Ishikawa (cell line): Measurements from ENCODE around the gene SMARCA4.

ENCODE experiments used
- CEBPB ChIP-seq: IDR thresholded peaks from 2 replicates; pipeline ENCODE4 v1.6.1; 2012
- CREB1 ChIP-seq: IDR thresholded peaks from 2 replicates; pipeline ENCODE4 v1.6.1; 2012; ENCODE audit warnings: low read depth
- EGR1 ChIP-seq: IDR thresholded peaks from 2 replicates; pipeline ENCODE4 v1.6.1; 2012
- EP300 ChIP-seq: IDR thresholded peaks from 2 replicates; pipeline ENCODE4 v1.6.1; 2012; ENCODE audit warnings: borderline replicate concordance
- FOXM1 ChIP-seq: IDR thresholded peaks from 2 replicates; pipeline ENCODE4 v1.6.1; 2012; ENCODE audit warnings: low read depth, borderline replicate concordance
- NFIC ChIP-seq: IDR thresholded peaks from 2 replicates; pipeline ENCODE4 v1.6.1; 2012
- RAD21 ChIP-seq: IDR thresholded peaks from 2 replicates; pipeline ENCODE4 v1.6.1; 2012; ENCODE audit warnings: low read depth
- TAF1 ChIP-seq: IDR thresholded peaks from 2 replicates; pipeline ENCODE4 v1.6.1; 2012; ENCODE audit warnings: low read depth, mild to moderate bottlenecking
- TCF12 ChIP-seq: IDR thresholded peaks from 2 replicates; pipeline ENCODE4 v1.6.1; 2012; ENCODE audit warnings: low read depth
- TEAD4 ChIP-seq: IDR thresholded peaks from 2 replicates; pipeline ENCODE4 v1.6.1; 2012
- YY1 ChIP-seq: IDR thresholded peaks from 2 replicates; pipeline ENCODE4 v1.6.1; 2012; ENCODE audit warnings: low read depth
- ZBTB7A ChIP-seq: IDR thresholded peaks from 2 replicates; pipeline ENCODE4 v1.6.1; 2012; ENCODE audit warnings: low read depth
- TF ChIP-seq, protein P1 (sequence below): IDR thresholded peaks from 2 replicates; pipeline ENCODE4 v1.6.1; 2012; ENCODE audit warnings: low read depth, mild to moderate bottlenecking
- TF ChIP-seq, protein P2 (sequence below): IDR thresholded peaks from 2 replicates; pipeline ENCODE4 v1.6.1; 2012
- TF ChIP-seq, protein P3 (sequence below): IDR thresholded peaks from 2 replicates; pipeline ENCODE4 v1.6.1; 2012

SMARCA4 gene

DNA sequence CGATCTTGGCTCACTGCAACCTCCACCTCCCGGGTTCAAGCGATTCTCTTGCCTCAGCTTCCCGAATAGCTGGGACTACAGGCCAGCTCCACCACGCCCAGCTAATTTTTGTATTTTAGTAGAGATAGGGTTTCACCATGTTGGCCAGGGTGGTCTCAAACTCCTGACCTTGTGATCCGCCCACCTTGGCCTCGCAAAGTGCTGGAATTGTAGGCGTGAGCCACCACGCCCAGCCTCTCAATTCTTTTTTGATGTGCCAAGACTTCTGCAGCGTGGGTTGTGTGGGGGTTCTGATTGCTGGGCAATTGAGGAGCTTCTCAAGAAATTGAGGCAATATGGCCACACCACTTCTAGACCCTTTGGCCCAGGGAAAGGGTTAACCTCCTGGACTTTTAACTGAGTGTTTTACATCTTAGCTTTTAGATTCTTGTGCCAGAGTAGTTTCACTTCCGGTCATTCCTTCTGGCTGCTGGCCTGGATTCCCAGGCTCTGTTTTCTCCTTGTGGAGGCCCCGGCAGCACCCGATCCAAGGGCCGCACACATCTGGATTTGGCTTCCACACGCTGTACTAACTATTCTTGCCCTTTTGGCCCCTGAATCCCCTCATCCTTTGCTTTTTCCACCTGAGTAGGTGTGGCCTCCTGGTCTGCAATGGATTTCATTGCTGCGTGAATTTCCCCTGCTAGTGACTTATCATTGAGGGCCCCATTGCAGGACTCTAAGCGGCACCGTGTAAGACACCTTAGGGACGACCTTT lies 14.7 kb downstream of the SMARCA4 start:
- peak; percentile 54; the same call in 1 of the 2 replicates for TF ChIP-seq NFIC
- TF ChIP-seq, protein P1, sequence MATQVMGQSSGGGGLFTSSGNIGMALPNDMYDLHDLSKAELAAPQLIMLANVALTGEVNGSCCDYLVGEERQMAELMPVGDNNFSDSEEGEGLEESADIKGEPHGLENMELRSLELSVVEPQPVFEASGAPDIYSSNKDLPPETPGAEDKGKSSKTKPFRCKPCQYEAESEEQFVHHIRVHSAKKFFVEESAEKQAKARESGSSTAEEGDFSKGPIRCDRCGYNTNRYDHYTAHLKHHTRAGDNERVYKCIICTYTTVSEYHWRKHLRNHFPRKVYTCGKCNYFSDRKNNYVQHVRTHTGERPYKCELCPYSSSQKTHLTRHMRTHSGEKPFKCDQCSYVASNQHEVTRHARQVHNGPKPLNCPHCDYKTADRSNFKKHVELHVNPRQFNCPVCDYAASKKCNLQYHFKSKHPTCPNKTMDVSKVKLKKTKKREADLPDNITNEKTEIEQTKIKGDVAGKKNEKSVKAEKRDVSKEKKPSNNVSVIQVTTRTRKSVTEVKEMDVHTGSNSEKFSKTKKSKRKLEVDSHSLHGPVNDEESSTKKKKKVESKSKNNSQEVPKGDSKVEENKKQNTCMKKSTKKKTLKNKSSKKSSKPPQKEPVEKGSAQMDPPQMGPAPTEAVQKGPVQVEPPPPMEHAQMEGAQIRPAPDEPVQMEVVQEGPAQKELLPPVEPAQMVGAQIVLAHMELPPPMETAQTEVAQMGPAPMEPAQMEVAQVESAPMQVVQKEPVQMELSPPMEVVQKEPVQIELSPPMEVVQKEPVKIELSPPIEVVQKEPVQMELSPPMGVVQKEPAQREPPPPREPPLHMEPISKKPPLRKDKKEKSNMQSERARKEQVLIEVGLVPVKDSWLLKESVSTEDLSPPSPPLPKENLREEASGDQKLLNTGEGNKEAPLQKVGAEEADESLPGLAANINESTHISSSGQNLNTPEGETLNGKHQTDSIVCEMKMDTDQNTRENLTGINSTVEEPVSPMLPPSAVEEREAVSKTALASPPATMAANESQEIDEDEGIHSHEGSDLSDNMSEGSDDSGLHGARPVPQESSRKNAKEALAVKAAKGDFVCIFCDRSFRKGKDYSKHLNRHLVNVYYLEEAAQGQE: no peak

DNA sequence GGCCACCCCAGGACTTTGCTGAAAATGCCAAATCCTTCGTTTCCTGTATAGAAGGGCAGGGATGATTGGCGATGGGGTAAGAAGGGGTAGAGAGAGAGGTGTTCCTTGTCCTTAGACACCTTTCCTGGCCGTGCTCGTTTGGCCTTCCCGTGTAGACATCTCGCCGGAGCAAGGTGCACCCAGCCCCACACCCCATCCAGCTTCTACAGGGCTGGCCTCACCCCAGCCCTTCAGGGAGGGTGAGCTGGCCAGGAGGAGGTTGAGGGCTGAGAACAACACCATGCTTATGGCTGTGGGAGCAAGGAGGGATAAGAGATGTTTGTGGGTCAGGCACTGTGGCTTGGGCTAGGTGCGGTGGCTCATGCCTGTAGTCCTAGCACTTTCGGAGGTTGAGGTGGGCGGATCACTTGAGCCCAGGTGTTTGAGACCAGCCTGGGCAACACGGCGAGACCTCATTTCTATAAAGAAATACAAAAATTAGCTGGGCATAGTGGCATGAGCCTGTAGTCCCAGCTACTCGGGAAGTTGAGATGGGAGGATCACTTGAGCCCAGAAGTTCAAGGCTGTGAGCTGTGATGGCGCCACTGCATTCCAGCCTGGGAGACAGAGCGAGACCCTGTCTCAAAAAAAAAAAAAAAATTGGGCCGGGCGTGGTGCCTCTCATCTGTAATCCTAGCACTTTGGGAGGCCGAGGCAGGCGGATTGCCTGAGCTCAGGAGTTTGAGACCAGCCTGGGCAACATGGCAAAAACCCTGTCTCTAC lies 15.5 kb downstream of the SMARCA4 start:
- TF ChIP-seq TCF12: no peak

DNA sequence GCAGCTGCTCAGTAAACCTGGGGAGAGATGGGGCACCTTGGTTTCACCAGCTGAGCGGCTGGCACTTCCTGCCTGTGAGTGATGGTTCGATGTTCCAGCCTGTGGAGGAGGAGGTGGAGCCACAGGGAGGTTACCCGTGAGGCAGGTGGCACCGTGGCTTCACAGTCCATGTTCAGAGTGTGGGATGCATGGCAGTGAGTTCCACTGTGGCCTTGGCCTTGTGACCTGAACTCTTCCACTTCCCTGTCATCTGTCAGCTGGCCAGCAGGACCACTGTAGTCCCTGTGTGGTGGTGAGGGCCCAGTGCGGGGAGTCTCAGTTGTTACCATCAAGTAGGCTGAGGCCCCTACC lies 16.9 kb downstream of the SMARCA4 start:
- no peak for TF ChIP-seq TAF1

DNA sequence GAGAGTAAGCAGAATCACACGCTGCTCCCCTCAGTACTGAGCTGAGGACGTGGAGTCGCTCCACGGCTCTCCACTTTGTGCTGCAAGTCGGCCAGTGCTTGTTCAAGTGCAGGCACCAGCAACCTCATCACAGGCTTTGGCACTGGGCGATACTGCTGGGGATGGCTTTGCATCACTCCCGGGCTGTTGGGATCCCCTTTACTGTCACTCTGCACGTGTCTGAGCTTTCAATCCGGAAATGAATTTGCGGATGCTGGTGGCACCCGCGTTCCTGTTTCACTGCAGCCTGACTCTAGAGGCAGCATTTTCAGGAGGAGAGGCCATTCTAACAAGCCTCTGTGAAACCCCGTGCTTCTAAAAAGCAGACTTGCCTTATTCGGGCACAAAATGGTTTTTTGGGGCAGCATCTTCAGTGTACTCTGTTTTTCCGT lies 19.1 kb downstream of the SMARCA4 start:
- TF ChIP-seq, protein P2, sequence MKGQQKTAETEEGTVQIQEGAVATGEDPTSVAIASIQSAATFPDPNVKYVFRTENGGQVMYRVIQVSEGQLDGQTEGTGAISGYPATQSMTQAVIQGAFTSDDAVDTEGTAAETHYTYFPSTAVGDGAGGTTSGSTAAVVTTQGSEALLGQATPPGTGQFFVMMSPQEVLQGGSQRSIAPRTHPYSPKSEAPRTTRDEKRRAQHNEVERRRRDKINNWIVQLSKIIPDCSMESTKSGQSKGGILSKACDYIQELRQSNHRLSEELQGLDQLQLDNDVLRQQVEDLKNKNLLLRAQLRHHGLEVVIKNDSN: no peak
- TF ChIP-seq, protein P1: no peak
- TF ChIP-seq EP300 (no peak), NFIC (no peak), CEBPB (no peak)

DNA sequence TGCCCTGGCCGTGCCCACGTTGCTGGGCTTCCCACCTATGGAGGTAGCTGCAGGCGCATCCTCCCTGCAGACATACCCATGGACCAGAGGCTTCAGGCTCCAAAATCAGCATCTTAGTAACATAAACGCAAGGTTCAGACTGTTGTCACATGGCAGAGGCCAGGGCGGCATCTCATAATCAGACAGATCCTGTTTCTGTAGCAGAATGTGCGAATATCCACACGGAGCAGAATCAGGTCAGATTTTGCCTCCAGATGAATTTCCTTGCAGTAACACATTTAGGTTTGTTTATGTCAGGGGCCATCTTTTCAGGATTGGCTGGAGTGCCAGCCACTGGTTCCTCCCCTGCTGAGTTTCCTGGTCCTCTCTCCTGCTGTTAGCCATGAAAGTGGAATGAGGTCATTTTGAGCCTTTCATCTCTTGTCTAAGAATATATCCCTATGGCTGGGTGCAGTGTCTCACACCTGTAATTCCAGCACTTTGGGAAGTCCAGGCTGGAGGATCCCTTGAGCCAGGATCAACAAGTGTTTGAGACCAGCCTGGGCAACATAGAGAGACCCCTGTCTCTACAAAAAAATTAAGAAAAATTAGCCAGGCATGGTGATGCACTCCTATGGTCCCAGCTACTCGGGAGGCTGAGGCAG lies 20.5 kb downstream of the SMARCA4 start:
- TF ChIP-seq TCF12 (0 out of 2 replicates have a peak, but pooled peaks have one; percentile 16), ZBTB7A (no peak)

DNA sequence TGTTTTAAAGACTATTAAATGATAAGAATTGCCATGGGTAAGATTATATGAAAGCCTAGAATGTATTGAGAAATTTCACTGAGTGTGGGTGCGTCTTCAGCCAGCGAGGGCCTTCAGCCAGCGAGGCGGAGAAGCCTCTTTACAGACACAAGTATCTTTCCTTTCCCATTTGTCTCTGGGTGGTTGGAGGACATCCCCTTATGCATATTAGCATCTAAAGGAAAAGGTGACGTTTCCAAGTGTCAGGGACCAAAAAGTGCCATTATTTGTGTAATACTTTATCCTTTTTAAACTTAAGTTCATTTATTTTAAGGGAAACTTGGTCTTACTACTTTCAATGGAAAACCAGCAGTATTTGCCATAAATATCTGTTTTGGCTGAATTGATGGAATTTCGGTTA lies 22.2 kb downstream of the SMARCA4 start:
- TF ChIP-seq CREB1: no peak
- no peak for TF ChIP-seq NFIC
- no peak for TF ChIP-seq YY1
- no peak for TF ChIP-seq TAF1
- no peak for TF ChIP-seq EP300
- no peak for TF ChIP-seq RAD21
- no peak for TF ChIP-seq EGR1
- TF ChIP-seq, protein P2: no peak
- TF ChIP-seq TCF12: no peak
- no peak for TF ChIP-seq ZBTB7A
- TF ChIP-seq, protein P3, sequence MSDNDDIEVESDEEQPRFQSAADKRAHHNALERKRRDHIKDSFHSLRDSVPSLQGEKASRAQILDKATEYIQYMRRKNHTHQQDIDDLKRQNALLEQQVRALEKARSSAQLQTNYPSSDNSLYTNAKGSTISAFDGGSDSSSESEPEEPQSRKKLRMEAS: no peak
- TF ChIP-seq CEBPB: no peak
- TF ChIP-seq FOXM1: no peak
- TF ChIP-seq, protein P1: no peak
- TF ChIP-seq TEAD4: no peak
